ENCODE results near the gene VGLL1.

VGLL1 gene

DNA sequence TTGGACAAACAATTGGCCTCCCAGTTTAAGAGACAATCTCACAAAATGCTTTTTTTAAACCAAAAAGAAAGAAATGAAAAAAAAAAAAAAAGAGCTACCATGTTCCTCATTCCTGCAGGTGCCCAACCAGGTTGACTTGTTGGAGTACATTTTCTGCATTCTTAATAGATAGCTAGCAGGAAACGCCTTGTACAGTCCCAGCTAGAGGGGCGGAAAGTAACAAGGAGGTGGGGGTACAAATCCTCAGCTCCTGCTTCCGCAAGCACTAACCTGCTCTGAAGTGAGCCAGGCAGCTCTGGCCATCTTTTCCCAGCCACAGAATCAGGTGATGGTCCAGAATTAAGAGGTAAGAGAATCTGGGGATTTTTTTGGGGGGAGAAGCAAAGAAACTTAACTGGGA is at the start of gene VGLL1:
TSS of gene VGLL1 (plus strand) at position 265 of the 400 bp plus-strand sequence. CDS start 3,806 bp downstream, outside the sequence.
- H2AFZ ChIP-seq (ENCODE audit: low read depth, low read length, severe bottlenecking), result no peak within 1 kb of the TSS
- H4K20me1 ChIP-seq (ENCODE audit: low read depth, low read length), result no peaks in the 10 kb centered on the region
- H3K36me3 ChIP-seq (ENCODE audit: low read length), result no peaks in the 10 kb centered on the region
- H3K4me3 ChIP-seq (ENCODE audit: insufficient read depth, low read length, poor library complexity, severe bottlenecking), result no peak within 1 kb of the TSS
- H3K4me2 ChIP-seq (ENCODE audit: low read depth, low read length, poor library complexity, severe bottlenecking), result no peak within 1 kb of the TSS
- H3K9ac ChIP-seq (ENCODE audit: low read length), result no peak within 1 kb of the TSS
- H3K79me2 ChIP-seq (ENCODE audit: insufficient read depth, low read length), result no peaks in the 10 kb centered on the region
- no peak for TF ChIP-seq CTCF (IDR thresholded peaks at IDR 0.05; ENCODE audit: insufficient read depth, low read length, poor library complexity, severe bottlenecking)
- no peak for TF ChIP-seq EZH2phosphoT487 (conservative IDR thresholded peaks at IDR 0.05; ENCODE audit: low read length)
- H3F3A ChIP-seq (ENCODE audit: insufficient read depth), result no peaks in the 10 kb centered on the region
- no peak within 1 kb of the TSS for H3K27ac ChIP-seq (ENCODE audit: low read depth, low read length)
- H3K27me3 ChIP-seq (ENCODE audit: low read length), result no peaks in the 10 kb centered on the region
- H3K9me3 ChIP-seq (ENCODE audit: insufficient read depth, low read length), result no peaks in the 10 kb centered on the region
- no peaks in the 10 kb centered on the region for H3K9me2 ChIP-seq (replicated peaks; ENCODE audit: insufficient read depth, low read length)

GRCh38 chrX:136487647-136488046 is 44.4 kb upstream of the VGLL1 start, which contains the start of gene BRS3:
BRS3 (plus strand) TSS chrX:136487947; CDS start chrX:136488115, 168 bp downstream.
- no peak for TF ChIP-seq CTCF (IDR thresholded peaks at IDR 0.05; ENCODE audit: insufficient read depth, low read length, poor library complexity, severe bottlenecking)
- TF ChIP-seq EZH2phosphoT487 (conservative IDR thresholded peaks at IDR 0.05; ENCODE audit: low read length), result no peak
- H3K36me3 ChIP-seq (ENCODE audit: low read length), result no peaks in the 10 kb centered on the region

GRCh38 chrX:136488706-136489105 is 43.3 kb upstream of the VGLL1 start:
- Histone ChIP-seq H3K27me3 (ENCODE audit: low read length) (no peaks in the 10 kb centered on the region), H3K9me3 (ENCODE audit: insufficient read depth, low read length) (no peaks in the 10 kb centered on the region)
- TF ChIP-seq EZH2phosphoT487 (conservative IDR thresholded peaks at IDR 0.05; ENCODE audit: low read length), result no peak
- TF ChIP-seq CTCF (IDR thresholded peaks at IDR 0.05; ENCODE audit: insufficient read depth, low read length, poor library complexity, severe bottlenecking), result no peak

More at GRCh38 chrX:136487647-136488046, 44.4 kb upstream of the VGLL1 start, which contains the start of gene BRS3:
- Histone ChIP-seq H3K9me3 (ENCODE audit: insufficient read depth, low read length) (no peaks in the 10 kb centered on the region), H3K4me3 (ENCODE audit: insufficient read depth, low read length, poor library complexity, severe bottlenecking) (no peak within 1 kb of the TSS), H3K9me2 (replicated peaks; ENCODE audit: insufficient read depth, low read length) (no peaks in the 10 kb centered on the region), H3K27ac (ENCODE audit: low read depth, low read length) (no peak within 1 kb of the TSS), H3K4me2 (ENCODE audit: low read depth, low read length, poor library complexity, severe bottlenecking) (no peak within 1 kb of the TSS), H2AFZ (ENCODE audit: low read depth, low read length, severe bottlenecking) (no peak within 1 kb of the TSS), H3F3A (ENCODE audit: insufficient read depth) (no peaks in the 10 kb centered on the region), H4K20me1 (ENCODE audit: low read depth, low read length) (no peaks in the 10 kb centered on the region), H3K9ac (ENCODE audit: low read length) (no peak within 1 kb of the TSS), H3K27me3 (ENCODE audit: low read length) (no peaks in the 10 kb centered on the region), H3K79me2 (ENCODE audit: insufficient read depth, low read length) (no peaks in the 10 kb centered on the region)

More at GRCh38 chrX:136488706-136489105, 43.3 kb upstream of the VGLL1 start:
- H4K20me1 ChIP-seq (ENCODE audit: low read depth, low read length), result no peaks in the 10 kb centered on the region
- no peak overlapping the region for H3K9ac ChIP-seq (ENCODE audit: low read length)
- H3K79me2 ChIP-seq (ENCODE audit: insufficient read depth, low read length), result no peaks in the 10 kb centered on the region
- no peak overlapping the region for H3K4me3 ChIP-seq (ENCODE audit: insufficient read depth, low read length, poor library complexity, severe bottlenecking)
- no peak overlapping the region for H3K4me2 ChIP-seq (ENCODE audit: low read depth, low read length, poor library complexity, severe bottlenecking)
- no peaks in the 10 kb centered on the region for H3K36me3 ChIP-seq (ENCODE audit: low read length)
- no peaks in the 10 kb centered on the region for H3K9me2 ChIP-seq (replicated peaks; ENCODE audit: insufficient read depth, low read length)
- no peak overlapping the region for H3K27ac ChIP-seq (ENCODE audit: low read depth, low read length)
- H3F3A ChIP-seq (ENCODE audit: insufficient read depth), result no peaks in the 10 kb centered on the region
- H2AFZ ChIP-seq (ENCODE audit: low read depth, low read length, severe bottlenecking), result no peak overlapping the region

All from SU-DHL-6 (cell line).